Omental fat pad (tissue), 4 donors: ENCODE data around the gene TMBIM1. TPM values are rescaled to one million over a fixed set of nuclear protein-coding genes. Genes with fewer than 3 reads are reported as not detected.
"Not testable (repeated sequence)": the region's sequence is repeated elsewhere in the genome, so short reads cannot be mapped to it uniquely, and the experiment has no call there.

ENCODE experiments used
- ATAC-seq: fragments of 150-250 bp; one replicate; pipeline ENCODE4 v1.9.1; 2016; ENCODE audit warnings: mild to moderate bottlenecking, moderate library complexity; ENCODE audit not compliant: low FRiP score
- DNase-seq: peaks from one replicate; pipeline ENCODE4 v3.0.0-alpha.2; 2019; ENCODE audit warnings: low spot score
- total RNA-seq, 4 donors: library from RNA; depleted of rRNA; stranded (reverse); fragments of >200 nt; gene quantifications; one replicate each; pipeline ENCODE4 v1.1.0, GENCODE V29; 2016
- TF ChIP-seq, protein P1 (sequence below), 3 donors: fragments of 450-650 bp; IDR thresholded peaks; one replicate each; pipeline ENCODE4 v1.5.1; 2016 to 2017; ENCODE audit warnings: antibody characterized with exemption in 3 of 3, mild to moderate bottlenecking in 3 of 3, moderate library complexity in 2 of 3

The TMBIM1 gene
- total RNA-seq, 4 donors from 2014 or later, result 190 to 689 (median 399) TPM

DNA sequence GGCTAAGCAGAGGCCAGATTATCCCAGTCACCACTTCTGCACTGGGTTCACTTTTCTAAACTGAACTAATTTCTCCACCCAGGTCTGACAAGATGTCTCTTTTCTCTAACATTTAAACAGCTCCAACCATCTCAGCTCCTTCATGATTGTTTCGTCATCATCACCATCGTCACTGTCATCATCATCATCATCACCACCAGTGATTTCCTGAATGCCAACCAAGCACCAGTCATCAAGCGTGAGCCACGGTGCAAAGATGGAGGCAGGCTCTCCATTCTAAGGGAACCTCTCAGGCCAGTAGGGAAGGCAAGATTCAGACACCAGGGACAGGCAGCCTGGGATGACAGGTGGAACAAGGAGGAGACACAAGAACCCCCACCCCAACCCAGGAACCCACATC lies 25.5 kb upstream of the TMBIM1 start:
- TF ChIP-seq, protein P1, sequence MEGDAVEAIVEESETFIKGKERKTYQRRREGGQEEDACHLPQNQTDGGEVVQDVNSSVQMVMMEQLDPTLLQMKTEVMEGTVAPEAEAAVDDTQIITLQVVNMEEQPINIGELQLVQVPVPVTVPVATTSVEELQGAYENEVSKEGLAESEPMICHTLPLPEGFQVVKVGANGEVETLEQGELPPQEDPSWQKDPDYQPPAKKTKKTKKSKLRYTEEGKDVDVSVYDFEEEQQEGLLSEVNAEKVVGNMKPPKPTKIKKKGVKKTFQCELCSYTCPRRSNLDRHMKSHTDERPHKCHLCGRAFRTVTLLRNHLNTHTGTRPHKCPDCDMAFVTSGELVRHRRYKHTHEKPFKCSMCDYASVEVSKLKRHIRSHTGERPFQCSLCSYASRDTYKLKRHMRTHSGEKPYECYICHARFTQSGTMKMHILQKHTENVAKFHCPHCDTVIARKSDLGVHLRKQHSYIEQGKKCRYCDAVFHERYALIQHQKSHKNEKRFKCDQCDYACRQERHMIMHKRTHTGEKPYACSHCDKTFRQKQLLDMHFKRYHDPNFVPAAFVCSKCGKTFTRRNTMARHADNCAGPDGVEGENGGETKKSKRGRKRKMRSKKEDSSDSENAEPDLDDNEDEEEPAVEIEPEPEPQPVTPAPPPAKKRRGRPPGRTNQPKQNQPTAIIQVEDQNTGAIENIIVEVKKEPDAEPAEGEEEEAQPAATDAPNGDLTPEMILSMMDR (IDR thresholded peaks at IDR 0.05), result no peak

DNA sequence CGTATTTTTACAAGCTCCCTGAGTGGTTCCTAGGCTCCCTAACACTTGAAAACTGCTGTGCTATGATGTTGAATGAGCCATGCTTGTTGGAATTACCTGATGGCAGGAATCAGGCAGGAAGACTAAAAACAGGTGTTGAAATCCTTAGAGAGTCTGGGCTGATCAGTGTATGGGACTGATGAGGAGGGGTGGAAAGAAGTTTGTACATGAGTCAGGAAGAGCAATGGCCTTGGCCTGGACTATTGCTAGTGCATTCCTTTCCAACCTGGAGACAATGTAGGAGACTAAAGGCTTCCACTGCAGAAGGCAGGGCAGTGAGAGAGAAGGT lies 25.0 kb upstream of the TMBIM1 start:
- no peak for DNase-seq
- no peak for ATAC-seq
- TF ChIP-seq, protein P1 (IDR thresholded peaks at IDR 0.05), result no peak

More for the DNA sequence above, 25.5 kb upstream of the TMBIM1 start:
- ATAC-seq (no peak), DNase-seq (no peak)

DNA sequence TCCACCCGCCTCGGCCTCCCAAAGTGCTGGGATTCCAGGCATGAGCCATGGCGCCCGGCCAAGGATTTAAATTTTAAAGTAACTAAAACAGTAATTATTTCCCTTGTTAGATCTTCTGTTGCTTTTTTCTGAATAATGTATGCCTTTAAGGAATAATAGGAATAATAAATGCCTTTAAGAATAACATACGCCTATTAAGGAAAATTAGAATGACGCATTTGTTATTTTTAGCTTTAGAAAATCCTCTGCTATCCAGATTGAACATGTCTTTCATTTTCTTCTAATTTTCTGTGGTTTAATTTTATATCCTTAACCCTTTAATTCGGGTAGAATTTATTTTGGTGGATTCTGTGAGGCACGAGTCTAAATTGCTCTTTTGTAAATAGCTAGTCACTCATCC lies 23.1 kb upstream of the TMBIM1 start:
- ATAC-seq (no peak), DNase-seq (no peak)
- TF ChIP-seq, protein P1 (IDR thresholded peaks at IDR 0.05), result no peak

DNA sequence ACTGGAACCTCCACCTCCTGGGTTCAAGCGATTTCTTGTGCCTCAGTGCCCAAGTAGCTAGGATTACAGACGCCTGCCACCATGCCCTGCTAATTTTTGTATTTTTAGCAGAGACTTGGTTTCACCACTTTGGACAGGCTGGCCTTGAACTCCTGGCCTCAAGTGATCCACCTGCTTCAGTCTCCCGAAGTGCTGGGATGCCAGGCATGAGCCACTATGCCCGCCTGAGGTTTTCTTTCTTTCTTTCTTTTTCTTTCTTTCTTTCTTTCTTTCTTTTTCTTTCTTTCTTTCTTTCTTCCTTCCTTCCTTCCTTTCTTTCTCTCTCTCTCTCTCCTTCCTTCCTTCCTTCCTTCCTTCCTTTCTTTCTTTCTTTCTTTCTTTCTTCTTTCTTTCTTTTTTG lies 22.5 kb upstream of the TMBIM1 start:
- not testable (repeated sequence) for ATAC-seq, DNase-seq

DNA sequence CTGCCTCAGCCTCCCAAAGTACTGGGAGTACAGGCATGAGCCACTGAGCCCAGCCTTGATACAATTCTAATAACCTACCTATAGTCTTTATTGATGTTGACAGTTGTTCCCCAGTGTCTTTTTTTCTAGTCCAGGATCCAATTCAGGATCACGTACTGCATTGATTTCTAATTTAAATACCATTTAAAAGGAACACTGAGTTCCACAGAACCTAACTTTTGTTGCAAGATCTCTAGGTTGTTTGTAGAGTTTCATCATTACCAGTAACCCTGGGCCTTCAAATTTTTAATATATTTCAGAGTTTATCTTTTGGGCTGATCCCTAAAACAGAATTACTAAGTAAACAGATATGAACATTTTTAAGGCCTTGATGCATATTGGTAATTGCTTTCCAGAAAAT lies 21.1 kb upstream of the TMBIM1 start:
- DNase-seq, result no peak
- no peak for ATAC-seq
- TF ChIP-seq, protein P1 (IDR thresholded peaks at IDR 0.05), result no peak

DNA sequence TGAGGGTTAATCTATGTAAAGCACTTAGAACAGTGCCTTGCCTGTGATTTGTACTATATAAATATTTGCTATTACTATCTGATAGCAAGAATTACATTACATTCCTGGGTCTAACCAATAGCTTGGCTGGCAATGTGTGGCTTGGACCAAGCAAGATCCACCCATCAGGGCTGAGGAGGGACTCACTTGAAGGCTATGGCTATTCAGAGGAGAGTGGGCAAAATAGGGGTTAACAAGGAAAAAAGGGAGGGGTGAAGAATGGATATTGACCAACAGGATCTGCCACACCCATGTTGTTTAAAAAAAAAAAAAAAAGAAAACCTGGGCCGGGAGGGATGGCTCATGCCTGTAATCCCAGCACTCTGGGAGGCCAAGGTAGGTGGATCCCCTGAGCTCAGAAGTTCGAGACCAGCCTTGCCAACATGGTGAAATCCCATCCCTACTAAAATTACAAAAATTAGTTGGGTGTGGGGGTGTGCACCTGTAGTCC lies 20.0 kb upstream of the TMBIM1 start:
- ATAC-seq, result no peak
- TF ChIP-seq, protein P1 (IDR thresholded peaks at IDR 0.05), result no peak
- no peak for DNase-seq

DNA sequence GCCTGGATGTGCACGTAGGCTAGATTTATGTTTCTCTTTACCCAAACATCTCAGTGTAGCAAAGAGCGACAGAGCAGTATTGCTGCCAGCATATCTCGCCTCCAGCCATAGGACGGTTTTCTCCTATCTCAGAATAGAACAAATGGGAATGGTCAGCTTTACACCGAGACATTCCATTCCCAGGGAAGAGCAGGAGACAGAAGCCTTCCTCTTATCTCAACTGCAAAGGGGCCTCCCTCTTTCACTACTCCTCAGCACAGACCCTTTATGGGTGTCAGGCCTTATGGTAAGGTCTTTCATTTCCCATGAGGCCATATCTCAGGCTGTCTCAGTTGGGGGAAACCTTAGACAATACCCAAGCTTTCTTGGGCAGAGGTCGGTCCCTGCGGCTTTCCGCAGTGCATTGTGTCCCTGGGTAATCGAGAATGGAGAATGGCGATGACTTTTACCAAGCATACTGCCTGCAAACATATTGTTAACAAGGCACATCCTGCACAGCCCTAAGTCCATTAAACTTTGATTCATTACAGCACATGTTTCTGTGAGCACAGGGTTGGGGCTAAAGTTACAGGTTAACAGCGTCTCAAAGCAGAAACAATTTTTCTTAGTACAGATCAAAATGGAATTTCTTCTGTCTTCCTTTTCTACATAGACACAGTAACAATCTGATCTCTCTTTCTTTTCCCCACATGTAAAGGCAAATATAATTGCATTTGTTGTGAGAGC lies 19.4 kb upstream of the TMBIM1 start:
- not testable (repeated sequence) for ATAC-seq, DNase-seq

DNA sequence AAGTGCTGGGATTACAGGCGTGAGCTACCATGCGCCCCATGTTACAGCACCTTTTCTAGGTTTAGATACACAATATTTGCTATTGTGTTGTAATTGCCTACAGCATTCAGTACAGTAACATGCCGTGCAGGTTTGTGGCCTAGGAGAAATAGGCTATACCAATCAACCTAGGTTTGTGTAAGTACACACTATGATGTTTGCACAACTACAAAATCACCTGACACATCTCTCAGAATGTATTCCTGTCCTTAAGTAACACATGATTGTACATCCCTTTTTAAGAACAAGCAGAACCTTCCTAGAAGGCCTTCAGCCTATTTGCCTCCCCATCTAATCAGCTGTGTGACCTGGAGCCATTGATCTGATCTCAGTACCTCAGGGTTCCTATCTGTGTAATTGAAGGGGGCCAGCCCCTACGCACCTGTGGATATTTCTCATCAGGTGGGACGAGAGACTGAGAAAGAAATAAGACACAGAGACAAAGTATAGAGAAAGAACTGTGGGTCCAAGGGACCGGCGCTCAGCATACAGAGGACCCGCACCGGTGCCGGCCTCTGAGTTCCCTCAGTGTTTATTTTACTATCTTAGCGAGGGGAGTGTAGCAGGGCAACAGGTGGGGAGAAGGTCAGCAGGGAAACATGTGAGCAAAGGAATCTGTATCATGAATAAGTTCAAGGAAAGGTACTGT lies 18.7 kb upstream of the TMBIM1 start:
- ATAC-seq (no peak), DNase-seq (no peak)
- TF ChIP-seq, protein P1 (IDR thresholded peaks at IDR 0.05), result no peak
